Measurements from ENCODE around the gene KCMF1. TPM values are rescaled to one million over a fixed set of nuclear protein-coding genes. Genes with fewer than 3 reads are reported as not detected.

Gene KCMF1
- polyA plus RNA-seq, 1 donor (not counting 4 experiments of a cell fraction or from before 2014, with no cell fraction given): 111 TPM

DNA sequence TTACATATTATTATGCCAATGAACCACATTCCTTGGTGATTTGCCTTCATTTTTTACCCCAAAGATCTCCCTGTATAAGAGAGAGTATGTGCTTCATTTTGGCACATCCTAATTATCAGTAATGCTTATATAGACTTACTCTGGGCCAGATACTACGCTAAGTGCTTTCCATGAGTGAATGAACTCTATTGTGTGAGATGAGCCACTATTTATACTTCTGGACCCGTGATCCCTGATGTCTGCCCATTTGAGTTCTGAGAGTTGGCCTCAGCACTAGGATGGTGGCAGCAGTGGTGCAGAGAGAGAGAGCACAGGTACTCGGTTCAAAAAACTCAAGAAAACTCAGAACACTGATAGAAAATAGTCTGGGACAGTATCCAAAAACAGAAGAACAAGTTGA lies 17.4 kb upstream of the KCMF1 start:
- H3K27ac ChIP-seq (ENCODE audit: control insufficient read depth, insufficient read depth, low read length): no peak overlapping the region
- no peaks in the 10 kb centered on the region for H3K9me1 ChIP-seq (ENCODE audit: control insufficient read depth, extremely low read depth, insufficient read depth, low read length)
- dilution Hi-C loops (cut with MboI; ENCODE audit: extremely low pct_ligation_motif_present, low sequenced_read_pairs): no loop called here

DNA sequence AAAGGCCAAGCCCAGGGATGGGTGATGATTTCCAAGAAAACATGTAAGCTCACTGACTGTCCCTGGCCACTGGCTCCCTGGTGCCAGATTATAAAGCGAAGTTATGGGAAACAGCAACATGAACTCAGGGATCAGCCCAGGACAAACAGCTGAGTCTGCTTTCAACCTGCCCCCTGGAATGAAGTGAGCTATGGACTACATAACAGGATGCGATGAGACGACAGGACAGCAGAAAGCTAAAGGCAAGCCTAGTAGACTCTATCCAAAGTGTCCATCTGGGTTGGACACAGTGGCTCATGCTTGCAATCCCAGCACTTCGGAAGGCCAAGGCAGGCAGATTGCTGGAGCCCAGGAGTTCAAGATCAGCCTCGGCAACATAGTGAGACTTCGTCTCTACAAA lies 16.6 kb upstream of the KCMF1 start:
- Histone ChIP-seq H3K9me3 (ENCODE audit: control insufficient read depth, low read depth, low read length) (no peaks in the 10 kb centered on the region), H3K9ac (ENCODE audit: control insufficient read depth, extremely low read depth, insufficient read depth, low read length) (no peak overlapping the region), H3K79me2 (ENCODE audit: control insufficient read depth, insufficient read depth, low read length) (no peaks in the 10 kb centered on the region), H3K27me3 (ENCODE audit: control insufficient read depth, extremely low read depth, insufficient read depth, low read length) (no peaks in the 10 kb centered on the region), H3K4me3 (ENCODE audit: control insufficient read depth in 2 of 3, extremely low read depth in 1 of 3, insufficient read depth in 2 of 3, low read depth in 1 of 3, low read length in 3 of 3) (no peak overlapping the region), H3K9me1 (ENCODE audit: control insufficient read depth, extremely low read depth, insufficient read depth, low read length) (no peaks in the 10 kb centered on the region), H2AFZ (ENCODE audit: control insufficient read depth, low read length) (no peak overlapping the region), H3K4me1 (ENCODE audit: control insufficient read depth, extremely low read depth, insufficient read depth, low read length) (peaks cover 23% of the 10 kb centered on the region), H3K36me3 (ENCODE audit: control insufficient read depth in 2 of 2, extremely low read depth in 1 of 2, insufficient read depth in 2 of 2, low read length in 2 of 2) (no peaks in the 10 kb centered on the region), H3K4me2 (ENCODE audit: control insufficient read depth, extremely low read depth, insufficient read depth, low read depth, low read length) (no peak overlapping the region), H3K27ac (ENCODE audit: control insufficient read depth, insufficient read depth, low read length) (no peak overlapping the region), H4K20me1 (ENCODE audit: control insufficient read depth, extremely low read depth, insufficient read depth, low read length) (no peaks in the 10 kb centered on the region)
- TF ChIP-seq, protein P1, sequence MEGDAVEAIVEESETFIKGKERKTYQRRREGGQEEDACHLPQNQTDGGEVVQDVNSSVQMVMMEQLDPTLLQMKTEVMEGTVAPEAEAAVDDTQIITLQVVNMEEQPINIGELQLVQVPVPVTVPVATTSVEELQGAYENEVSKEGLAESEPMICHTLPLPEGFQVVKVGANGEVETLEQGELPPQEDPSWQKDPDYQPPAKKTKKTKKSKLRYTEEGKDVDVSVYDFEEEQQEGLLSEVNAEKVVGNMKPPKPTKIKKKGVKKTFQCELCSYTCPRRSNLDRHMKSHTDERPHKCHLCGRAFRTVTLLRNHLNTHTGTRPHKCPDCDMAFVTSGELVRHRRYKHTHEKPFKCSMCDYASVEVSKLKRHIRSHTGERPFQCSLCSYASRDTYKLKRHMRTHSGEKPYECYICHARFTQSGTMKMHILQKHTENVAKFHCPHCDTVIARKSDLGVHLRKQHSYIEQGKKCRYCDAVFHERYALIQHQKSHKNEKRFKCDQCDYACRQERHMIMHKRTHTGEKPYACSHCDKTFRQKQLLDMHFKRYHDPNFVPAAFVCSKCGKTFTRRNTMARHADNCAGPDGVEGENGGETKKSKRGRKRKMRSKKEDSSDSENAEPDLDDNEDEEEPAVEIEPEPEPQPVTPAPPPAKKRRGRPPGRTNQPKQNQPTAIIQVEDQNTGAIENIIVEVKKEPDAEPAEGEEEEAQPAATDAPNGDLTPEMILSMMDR (optimal IDR thresholded peaks at IDR 0.05 in 1 of 3, IDR thresholded peaks at IDR 0.05 in 1 of 3, conservative IDR thresholded peaks at IDR 0.05 in 1 of 3; ENCODE audit: extremely low read depth in 1 of 3, insufficient read depth in 2 of 3, low read length in 3 of 3): no peak
- no peak for TF ChIP-seq EZH2 (IDR thresholded peaks at IDR 0.05; ENCODE audit: low read length)
- DNase-seq (ENCODE audit: low read depth, low spot score) (no peak), FAIRE-seq (no peak)
- dilution Hi-C loops (cut with MboI; ENCODE audit: extremely low pct_ligation_motif_present, low sequenced_read_pairs): no loop called here

More for the DNA sequence above, 17.4 kb upstream of the KCMF1 start:
- Histone ChIP-seq H3K4me3 (ENCODE audit: control insufficient read depth in 2 of 3, extremely low read depth in 1 of 3, insufficient read depth in 2 of 3, low read depth in 1 of 3, low read length in 3 of 3) (no peak overlapping the region), H4K20me1 (ENCODE audit: control insufficient read depth, extremely low read depth, insufficient read depth, low read length) (no peaks in the 10 kb centered on the region), H3K9ac (ENCODE audit: control insufficient read depth, extremely low read depth, insufficient read depth, low read length) (no peak overlapping the region), H3K4me2 (ENCODE audit: control insufficient read depth, extremely low read depth, insufficient read depth, low read depth, low read length) (no peak overlapping the region), H3K27me3 (ENCODE audit: control insufficient read depth, extremely low read depth, insufficient read depth, low read length) (no peaks in the 10 kb centered on the region), H3K36me3 (ENCODE audit: control insufficient read depth in 2 of 2, extremely low read depth in 1 of 2, insufficient read depth in 2 of 2, low read length in 2 of 2) (no peaks in the 10 kb centered on the region), H3K79me2 (ENCODE audit: control insufficient read depth, insufficient read depth, low read length) (no peaks in the 10 kb centered on the region), H3K9me3 (ENCODE audit: control insufficient read depth, low read depth, low read length) (no peaks in the 10 kb centered on the region), H2AFZ (ENCODE audit: control insufficient read depth, low read length) (no peak overlapping the region), H3K4me1 (ENCODE audit: control insufficient read depth, extremely low read depth, insufficient read depth, low read length) (peaks cover 15% of the 10 kb centered on the region)
- DNase-seq (ENCODE audit: low read depth, low spot score) (no peak), FAIRE-seq (no peak)
- TF ChIP-seq EZH2 (IDR thresholded peaks at IDR 0.05; ENCODE audit: low read length): no peak
- TF ChIP-seq, protein P1 (optimal IDR thresholded peaks at IDR 0.05 in 1 of 3, IDR thresholded peaks at IDR 0.05 in 1 of 3, conservative IDR thresholded peaks at IDR 0.05 in 1 of 3; ENCODE audit: extremely low read depth in 1 of 3, insufficient read depth in 2 of 3, low read length in 3 of 3): no peak
